NCI-H460 (cell line): Measurements from ENCODE around the gene POU2F3. TPM values are rescaled to one million over a fixed set of nuclear protein-coding genes. Genes with fewer than 3 reads are reported as not detected.
A peak's percentile ranks its signal among the peaks of the same experiment; 100 is the strongest.

Experiments
- DNase-seq: peaks from one replicate; pipeline ENCODE4 v3.0.0-alpha.2; 2016; ENCODE audit warnings: low read depth; ENCODE audit errors: extremely low read depth
- total RNA-seq: library from RNA; depleted of rRNA; stranded (reverse); fragments of >200 nt; shearing (Covaris generic); gene quantifications from 2 replicates; pipeline ENCODE4 v1.2.3, GENCODE V29; 2014

POU2F3 gene
- total RNA-seq, 1 experiment from 2014 or later, result not detected

DNA sequence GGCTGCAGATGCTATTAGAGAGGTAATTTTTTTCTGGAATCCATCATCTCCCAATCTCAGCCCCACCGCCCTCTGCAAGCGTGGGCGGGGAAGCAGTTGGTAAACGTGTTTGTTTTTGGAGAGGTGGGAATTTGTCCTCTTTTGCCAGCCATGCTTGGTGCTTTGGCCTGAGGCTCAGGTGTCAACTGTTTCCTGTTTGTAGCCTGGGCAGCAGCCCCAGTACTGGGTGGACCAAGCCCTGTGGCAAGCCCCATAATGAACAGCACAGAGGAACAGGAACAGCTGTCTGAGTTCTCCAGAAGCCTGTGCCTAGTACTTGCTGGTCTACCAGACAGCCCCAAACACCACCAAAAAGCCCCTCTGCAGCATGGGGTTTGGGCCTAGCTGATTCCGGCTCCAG, 39.6 kb downstream of the POU2F3 start:
- no peak for DNase-seq

DNA sequence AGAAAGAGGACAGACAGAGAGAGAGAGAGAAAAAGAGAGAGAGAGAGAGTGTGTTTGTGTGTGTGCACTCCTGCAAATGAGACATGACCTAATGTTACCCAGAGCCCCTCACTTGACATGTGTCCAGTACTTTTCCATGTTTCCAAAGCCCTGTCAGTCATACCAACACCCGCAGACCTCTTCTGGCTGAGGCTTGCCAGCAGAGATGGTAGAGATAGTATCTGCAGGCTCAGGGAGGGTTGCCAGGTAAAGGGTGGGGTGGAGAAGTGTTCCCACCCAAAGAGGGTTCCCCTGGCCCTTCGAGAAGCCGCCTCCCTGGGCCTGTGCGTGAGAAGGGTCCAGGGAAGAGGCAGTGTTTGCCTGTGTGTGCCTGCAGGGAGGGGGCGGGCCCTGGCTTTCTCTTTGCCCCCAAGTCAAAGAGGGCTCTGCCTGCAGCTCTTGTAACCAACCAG, 40.7 kb downstream of the POU2F3 start:
- DNase-seq, result no peak

DNA sequence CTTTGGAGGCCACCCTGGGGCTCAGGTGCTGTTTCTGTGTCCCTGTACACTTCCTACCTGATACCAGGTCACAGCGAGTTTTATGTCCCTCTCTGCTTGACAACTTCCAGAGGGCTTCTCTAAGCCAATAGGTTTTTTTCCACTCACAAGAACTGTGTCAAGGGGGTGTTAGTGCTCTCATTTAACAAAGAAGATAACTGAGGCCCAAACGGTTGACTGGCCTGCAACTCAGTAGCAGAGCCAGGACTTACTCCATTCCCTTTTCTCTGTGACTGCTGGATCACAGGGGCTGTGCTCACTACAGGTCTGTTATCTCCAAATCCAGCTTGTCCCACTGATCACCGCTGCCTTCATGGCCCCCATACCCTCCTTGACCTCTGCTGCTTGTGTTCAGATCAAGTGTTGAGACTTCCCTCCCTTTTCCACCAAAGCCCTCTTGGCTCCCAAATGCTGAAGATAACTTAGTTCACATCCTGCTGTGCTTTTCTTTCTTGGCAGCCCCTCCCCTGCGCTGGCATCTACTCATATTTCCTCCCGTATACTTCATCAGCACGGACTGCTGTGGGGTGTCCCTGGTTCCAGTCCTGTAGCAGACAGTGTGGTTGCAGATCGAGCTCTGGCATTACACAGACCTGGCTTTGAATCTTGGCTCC, 41.3 kb downstream of the POU2F3 start:
- no peak for DNase-seq

DNA sequence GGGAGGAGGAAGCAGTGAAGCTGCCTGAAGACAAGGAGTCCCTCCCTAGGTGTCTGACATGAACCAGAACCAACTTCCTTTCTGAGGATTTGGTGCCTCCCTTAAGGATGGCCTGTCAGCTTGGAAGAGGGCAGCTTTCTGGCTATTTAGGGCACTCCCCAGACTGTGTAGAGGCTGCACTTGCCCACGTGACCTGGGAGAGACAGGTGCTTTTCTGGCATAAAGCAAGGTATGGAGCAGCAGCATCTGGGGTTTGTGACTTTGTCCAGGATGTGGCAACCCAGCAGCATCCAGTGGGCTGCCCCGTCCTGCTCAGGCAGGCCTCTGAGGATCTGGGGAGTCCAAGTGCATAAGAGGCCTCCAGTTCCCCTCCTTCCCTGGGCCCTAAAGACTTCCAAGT, 43.2 kb downstream of the POU2F3 start:
- DNase-seq, result no peak

DNA sequence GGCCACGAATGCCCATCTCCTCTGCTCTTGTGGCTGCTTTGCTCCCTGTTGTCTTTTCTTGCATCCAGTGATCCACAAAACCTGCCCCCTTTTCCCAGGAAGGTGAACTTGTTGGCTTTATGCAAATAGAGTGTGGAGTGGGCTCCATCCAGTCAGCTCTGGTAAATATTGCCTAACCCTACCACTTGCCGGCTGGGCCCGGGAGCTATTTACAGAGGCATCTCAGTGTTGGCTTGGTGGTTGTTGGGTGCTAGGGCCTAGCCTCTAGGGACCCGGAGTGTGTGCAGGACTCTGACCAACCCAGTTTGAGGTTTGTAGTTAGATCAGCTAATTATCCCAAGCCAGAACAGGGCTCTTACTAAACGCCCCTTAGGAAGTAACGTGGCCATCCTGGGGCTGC, 44.3 kb downstream of the POU2F3 start:
- no peak for DNase-seq

DNA sequence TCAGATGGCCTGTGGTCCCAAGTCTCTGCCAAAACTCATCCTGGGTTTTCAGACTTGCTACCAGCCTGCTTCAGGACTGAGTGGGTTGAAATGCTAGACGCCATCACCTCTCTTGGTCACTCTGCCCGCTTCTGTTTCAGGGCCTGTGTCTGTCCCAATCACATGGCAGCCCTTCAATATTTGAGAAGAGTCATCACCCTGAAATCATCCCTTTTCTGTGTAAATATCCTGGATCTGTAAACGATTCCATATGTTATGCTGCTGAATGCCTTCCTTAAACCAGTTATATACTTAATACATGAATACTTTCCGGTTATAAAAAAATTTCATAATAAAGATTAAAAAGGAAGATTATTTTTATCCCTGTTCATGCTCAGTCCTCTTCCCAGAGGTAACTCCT, 45.3 kb downstream of the POU2F3 start:
- DNase-seq, result no peak

DNA sequence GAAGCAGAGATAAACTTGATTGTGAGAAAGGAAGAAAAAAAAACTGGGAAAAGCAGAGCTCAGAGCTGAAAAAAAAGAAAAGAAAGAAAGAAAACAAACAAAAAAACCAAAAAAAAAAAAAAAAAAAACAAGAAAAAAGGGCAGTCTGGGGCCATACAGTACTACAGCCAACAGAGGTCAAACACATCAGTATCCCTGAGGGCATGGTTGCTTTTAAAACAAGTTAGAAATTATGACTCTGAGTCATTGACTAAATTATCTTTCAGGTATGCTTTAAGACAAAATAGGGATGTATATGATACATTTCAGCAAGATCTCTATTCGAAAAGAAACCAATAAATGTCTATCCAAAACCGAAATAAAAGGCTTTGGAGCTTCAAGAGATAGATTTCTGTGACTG, 48.1 kb downstream of the POU2F3 start:
- DNase-seq, result no peak

DNA sequence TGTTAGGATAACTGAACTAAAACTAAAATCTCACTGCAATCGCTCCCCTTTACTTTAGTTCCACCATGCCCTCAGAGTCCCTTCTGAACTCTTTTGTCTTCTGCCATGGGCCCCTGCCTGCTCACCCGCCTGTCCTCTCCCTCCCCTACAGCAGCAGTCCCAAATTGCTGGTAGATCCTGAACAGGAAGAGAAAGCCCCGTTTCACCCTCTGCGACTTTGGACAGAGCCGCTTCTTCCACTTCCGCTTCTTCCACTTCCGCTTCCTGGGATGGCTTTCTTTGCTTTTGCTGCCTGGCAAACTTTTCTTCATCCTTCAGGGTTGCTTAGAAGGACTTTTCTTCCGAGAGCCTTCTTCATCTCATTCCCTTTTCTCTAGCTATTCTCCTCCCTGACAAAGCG, 49.5 kb downstream of the POU2F3 start:
- no peak for DNase-seq

DNA sequence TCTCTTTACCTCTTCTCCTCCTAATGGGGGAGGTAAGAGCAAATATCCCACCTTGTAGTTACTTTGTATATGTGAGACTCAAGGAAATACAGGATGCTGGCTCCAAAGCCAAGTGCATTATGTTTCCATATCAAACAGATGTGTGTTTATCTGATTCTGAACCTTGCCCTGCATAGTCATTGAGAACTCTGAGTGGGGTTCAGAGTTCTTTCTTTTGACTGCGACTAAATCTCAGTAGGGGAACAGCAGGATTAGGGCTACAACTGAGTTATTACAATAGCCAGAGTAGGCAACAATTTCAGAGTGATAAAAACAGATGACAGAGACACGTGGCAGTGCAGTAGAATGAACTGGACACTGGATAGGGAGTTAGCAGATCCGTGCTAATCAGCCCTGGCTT, 51.0 kb downstream of the POU2F3 start:
- DNase-seq, result no peak

DNA sequence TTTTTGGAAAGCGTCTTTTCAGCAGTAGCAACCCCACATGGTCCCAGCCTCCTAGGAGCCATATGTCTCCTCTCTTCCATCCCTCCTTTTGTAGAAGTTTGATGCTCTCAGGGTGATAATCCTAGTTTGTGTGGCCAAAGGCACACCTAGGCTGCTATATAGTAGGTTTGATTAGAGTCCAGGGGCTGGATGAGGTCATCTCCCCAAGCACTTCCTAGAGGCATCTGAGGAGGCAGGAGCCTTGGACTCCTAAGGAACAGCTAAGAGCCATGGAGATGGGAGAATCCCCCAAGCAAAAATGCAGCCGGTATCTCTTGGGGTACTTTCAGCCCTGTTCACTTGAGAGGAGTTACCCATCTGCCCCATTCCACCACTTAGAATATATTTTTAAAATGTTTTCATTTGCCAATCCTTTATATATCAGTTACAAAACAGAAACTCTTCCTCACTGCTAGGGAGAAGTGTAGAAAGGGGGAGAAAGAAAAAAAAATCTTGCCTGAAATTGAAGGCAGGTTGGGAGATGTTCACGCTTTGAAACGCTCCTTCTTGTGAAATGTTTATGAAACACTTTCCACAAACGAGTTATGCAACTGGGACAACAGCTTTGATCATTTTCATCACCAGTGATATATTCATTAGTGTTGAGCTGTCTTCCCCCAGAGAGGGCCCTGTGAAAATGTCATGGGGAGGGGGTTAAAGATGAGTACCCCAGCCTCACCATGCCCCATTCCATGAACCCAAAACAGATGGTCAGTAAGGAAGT, 53.3 kb downstream of the POU2F3 start:
- no peak for DNase-seq

DNA sequence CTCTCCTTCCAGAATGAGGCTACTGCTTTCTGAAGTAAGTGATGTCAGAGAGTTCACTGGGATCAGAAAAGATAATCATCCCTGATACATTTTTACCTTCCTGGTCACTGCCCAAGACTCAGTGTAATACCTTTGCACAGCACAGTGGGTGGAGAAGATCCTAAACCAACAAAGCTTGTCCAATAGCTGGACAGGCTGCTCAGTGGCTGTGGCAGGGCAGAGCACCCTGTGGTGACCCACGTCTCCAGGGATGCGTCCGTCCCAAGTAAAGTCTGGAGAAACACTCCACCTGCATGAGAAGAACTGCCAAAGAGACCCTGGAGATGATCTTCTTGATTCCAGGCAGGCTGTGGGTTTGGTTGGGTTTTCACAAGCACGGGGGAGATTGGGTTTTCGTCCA, 54.2 kb downstream of the POU2F3 start:
- no peak for DNase-seq

DNA sequence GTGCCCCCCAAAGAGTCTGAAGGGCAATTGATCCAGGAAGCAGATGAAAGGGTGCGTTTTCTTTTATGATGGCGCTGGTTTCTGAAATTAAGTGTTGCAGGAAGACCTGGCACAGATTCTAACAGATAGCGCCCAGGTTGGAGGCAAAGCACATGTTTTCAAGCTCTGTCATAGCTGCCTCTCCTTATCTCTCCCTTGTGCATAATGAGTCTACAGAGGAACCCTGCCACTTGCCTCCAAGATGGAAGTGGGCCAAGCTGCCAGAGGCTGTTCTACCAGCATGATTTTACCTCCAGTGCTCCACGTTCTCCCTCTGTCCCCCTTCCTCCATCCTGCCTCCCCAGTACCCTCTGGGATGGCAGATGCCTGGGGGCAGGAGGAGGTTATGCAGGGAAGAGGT, 55.2 kb downstream of the POU2F3 start:
- DNase-seq, result no peak

DNA sequence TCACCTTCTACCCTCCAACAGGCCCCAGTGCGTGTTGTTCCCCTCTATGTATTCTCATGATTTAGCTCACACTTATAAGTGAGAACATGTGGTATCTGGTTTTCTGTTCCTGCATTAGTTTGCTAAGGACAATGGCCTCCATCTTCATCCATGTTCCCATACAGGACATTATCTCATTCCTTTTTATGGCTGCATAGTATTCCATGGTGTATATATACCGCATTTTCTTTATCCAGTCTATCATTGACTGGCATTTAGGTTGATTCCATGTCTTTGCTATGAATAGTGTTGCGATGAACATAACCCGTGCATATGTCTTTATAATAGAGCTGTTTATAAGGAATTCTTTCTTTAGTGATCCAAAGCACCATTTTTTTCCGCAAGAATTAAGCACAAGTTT, 56.6 kb downstream of the POU2F3 start:
- DNase-seq, result no peak

DNA sequence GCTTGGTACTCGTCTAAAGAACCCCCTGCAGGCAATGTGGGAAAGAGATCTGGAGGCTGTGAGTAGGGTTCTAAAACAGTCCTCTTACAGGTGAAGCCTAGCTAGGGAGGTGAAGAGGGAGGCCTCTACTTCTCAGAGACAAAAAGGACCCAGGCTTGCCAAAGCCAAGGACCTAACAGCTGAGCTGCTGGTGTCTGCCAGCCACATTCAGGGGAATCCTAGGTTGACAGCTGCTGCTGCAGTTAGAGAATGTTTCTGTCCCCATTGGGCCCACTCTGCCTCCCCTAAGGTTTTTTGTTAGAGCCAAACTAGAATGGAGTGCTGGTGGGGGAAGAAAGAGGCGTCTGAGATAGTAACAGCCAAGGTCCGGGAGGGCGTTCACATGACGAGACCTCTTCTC, 58.5 kb downstream of the POU2F3 start:
- no peak for DNase-seq

DNA sequence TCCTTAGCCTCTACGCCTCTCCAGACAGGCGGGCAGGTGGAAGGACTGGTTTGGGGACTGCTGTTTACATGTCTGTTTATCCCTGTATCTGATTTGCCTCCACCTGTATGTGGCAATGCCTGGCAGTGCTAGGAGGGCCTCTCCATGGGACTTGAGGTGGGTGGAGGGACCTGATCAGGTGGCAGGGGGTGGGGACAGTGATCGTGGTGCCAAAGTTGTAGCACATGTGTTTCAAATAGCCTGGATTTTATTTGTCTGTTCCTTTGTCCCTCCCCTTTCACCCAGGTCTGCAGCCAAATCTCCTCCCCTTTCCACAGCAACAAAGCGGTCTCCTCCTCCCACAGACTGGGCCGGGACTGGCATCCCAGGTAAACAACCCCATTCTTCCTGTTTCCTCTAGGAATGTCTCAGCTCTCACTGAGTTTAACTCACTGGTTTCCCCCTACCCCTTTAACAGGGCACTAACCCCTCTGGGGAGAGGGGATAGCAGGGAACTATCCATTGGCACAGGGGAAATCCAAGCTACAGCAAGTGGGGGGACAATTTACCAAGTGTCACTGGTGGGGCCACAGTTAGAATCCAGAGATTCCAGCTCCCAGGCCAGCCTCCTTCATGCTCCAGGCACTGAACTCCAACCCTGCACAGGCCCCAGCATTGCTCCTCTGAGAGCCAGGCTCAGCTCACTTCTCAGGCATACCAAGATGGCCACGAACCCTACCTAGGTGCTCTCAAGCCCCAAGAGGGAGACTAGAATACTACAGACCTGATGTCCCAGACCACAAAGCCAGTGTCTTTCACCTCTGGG, 62.3 kb downstream of the POU2F3 start:
- DNase-seq, result no peak

DNA sequence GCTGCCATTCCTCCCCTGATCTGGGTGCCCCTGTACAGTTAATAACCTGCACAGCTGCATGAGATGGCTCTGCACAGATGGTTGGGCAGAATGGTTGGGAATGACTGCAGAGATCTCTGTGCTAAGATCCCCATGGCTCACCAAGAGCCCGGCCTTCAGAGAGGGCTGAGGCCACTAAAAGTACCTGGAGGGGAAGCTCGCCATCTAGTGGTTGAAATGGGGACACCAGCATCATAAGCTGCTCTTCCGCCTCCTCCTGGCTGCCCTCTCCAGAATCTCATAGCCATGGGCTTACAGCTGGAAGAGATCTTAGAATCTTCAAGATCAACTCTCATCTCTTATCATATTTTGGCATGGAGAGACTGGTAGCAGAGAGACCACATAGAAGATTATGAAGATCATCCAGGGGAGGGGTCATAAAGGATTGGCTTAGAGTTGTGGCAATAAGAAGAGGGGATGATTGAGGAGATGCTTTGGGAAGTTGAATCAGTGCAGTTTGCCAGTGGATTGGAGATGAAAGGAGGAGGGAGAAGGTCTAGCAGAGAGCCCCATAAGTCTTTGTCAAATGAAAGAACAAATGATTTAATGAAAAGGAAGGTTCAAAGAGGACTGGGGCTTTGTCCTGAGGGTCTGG, 63.2 kb downstream of the POU2F3 start:
- no peak for DNase-seq

DNA sequence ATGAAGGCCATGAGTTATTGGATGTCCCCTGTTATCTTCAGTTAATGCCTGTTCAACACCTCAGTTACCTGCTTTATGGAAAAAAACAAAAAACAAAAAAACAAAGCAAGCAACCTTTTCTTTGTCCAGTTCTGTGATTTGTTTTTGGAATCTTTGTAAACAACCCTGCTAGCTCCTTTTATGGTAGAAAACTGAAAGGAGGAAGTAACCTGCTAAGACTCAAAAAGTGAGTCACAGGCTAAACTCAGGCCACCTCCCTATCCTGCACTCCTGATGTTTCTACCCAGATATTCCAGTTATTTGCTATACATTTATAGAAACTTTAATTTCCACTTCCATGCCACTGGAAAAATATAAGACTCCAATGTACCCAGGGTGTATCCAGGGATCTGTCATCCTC, 64.6 kb downstream of the POU2F3 start:
- DNase-seq, result no peak

DNA sequence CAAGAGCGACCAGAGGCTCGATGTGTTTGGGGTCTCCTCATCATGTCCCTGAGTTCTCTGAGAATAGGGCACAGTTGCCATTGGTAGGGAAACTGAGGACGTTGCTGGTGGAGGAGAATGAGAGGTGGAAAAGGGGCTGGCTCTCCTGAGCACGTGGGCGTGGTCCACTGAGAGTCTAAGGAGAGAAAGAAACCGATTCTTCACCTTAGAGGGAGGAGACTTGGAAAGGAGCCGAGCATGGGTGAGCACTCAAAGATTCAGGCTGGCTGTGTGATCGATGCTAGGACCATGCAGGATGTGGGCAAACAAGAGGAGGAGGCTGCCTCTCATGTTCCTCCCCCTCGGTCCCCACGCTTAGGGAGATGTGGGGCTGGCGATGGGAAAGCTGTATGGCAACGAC, 65.3 kb downstream of the POU2F3 start:
- DNase-seq, result no peak

DNA sequence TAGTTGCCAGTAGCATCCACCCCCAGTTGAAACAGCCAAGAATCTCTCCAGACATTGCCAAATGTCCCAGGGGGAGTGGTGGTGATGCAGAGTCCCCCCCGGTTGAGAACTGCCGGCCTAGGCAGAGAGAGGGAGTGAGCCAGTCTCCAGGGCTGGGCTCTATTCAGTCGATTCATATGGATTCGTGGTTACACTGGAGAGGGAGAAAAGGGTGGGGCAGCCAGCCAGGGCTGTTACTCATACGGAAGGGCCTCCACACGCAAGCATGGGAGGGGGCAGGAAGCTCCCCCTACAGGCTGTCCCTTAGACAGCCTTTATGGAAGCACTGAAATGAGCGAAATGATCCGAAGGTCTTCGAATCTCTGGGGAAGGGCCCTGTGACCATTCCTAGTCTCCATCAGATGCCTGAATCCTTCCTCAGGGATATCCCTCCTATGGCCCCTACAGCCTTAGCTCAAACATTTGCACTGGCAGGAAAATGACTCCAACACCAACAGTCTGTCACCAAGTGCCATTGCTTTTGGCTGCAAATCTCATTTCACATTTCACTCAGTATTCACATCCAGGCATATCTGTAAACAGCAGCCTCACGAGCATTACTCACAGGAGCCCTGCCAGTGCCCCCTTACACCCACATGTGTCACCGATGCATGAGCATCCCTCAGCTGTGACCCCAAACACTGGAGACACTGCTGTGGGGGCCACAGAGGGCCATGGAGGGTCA, 66.7 kb downstream of the POU2F3 start:
- peak; percentile 39 for DNase-seq

DNA sequence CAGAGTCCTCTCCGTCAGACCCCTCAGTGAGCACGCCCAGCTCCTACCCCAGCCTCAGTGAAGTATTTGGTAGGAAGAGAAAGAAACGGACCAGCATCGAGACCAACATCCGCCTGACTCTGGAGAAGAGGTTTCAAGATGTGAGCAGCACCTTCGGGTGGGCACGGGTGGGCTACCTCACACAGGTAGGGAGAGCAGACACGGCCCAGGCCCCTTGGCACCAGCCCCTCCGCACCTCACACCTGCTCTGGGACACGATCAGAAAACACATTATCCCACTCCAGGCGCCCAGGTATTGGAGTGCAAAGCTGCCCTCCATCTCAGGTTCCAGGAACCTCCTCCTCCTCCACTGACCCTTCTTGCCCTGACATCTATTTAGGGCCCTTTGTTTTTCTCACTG, 67.5 kb downstream of the POU2F3 start:
- DNase-seq, result no peak

DNA sequence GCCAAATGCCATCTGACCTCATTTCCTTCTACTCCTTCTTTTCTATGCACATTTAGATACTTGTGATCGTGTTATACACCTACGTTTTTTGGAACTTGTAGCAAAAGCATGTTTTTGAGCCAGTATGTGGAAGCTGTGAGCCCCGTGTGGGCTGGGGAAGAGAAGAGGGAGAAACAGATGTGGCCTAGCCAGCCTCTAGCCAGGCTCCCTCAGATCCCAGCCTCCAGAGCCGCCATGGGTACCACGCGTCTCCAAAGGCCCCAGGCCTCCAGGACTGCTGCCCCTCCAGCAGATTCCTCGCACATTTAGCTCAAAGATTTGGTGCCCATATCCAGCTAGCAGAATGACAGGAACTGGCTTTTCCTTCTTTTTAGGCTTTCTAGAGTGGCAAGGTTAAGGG, 68.1 kb downstream of the POU2F3 start:
- no peak for DNase-seq
